Natural killer cell (primary cell): Measurements from ENCODE around the gene ZNF341. TPM values are rescaled to one million over a fixed set of nuclear protein-coding genes. Genes with fewer than 3 reads are reported as not detected.

ENCODE experiments used
- ATAC-seq, 3 donors: fragments of 150-1000 bp in 2 of 3; fragments of 200-7000 bp in 1 of 3; cut with Tn5 transposase; 1 replicate in 1 of 3; 2 replicates in 2 of 3; pipeline ENCODE4 v1.10.0; 2021; ENCODE audit warnings: mild to moderate bottlenecking in 2 of 3, moderate library complexity in 2 of 3
- DNase-seq, 2 donors: peaks; one replicate each; pipeline versions ENCODE4 v3.0.0 to v3.0.0-alpha.2; 2013 to 2021; ENCODE audit warnings: mixed read lengths in 1 of 2
- H3K27ac ChIP-seq: one replicate; pipeline ENCODE4 v1.5.1; 2013; ENCODE audit warnings: mild to moderate bottlenecking, low read length
- H3K27me3 ChIP-seq: one replicate; pipeline ENCODE4 v1.6.1; 2013; ENCODE audit warnings: low read length; ENCODE audit not compliant: control insufficient read depth, insufficient read depth
- H3K36me3 ChIP-seq: one replicate; pipeline ENCODE4 v1.6.1; 2013; ENCODE audit warnings: low read length; ENCODE audit not compliant: control insufficient read depth, insufficient read depth
- H3K4me1 ChIP-seq: one replicate; pipeline ENCODE4 v1.6.1; 2013; ENCODE audit warnings: low read length; ENCODE audit not compliant: control insufficient read depth, insufficient read depth
- H3K4me3 ChIP-seq: one replicate; pipeline ENCODE4 v1.5.1; 2013; ENCODE audit warnings: low read length
- H3K9me3 ChIP-seq: one replicate; pipeline ENCODE4 v1.6.1; 2013; ENCODE audit warnings: low read length; ENCODE audit not compliant: control insufficient read depth, insufficient read depth
- H3K27ac Mint-ChIP-seq, 2 donors: one replicate each; pipeline ENCODE4 v1.8.0; 2022; ENCODE audit warnings: mild to moderate bottlenecking in 2 of 2, mixed read lengths in 2 of 2, moderate library complexity in 1 of 2
- H3K27me3 Mint-ChIP-seq, 2 donors: one replicate each; pipeline ENCODE4 v1.8.0; 2022; ENCODE audit warnings: low read depth in 2 of 2, mixed read lengths in 2 of 2
- H3K36me3 Mint-ChIP-seq: one replicate; pipeline ENCODE4 v1.8.0; 2022; ENCODE audit warnings: mixed read lengths
- H3K4me1 Mint-ChIP-seq, 2 donors: one replicate each; pipeline ENCODE4 v1.8.0; 2022; ENCODE audit warnings: mixed read lengths in 2 of 2
- H3K4me3 Mint-ChIP-seq: one replicate; pipeline ENCODE4 v1.8.0; 2022; ENCODE audit warnings: mild to moderate bottlenecking, moderate library complexity, mixed read lengths
- H3K9me3 Mint-ChIP-seq, 2 donors: one replicate each; pipeline ENCODE4 v1.8.0; 2022; ENCODE audit warnings: mixed read lengths in 2 of 2
- WGBS: methylation state at CpG from one replicate; pipeline ENCODE4 v1.1.7; 2013; ENCODE audit warnings: missing lambda C conversion rate; ENCODE audit not compliant: insufficient coverage; 5-methylcytosine and 5-hydroxymethylcytosine counted together
- intact Hi-C: fragments of 100-400 bp; cut with micrococcal nuclease; formaldehyde crosslinking; loops from one replicate; pipeline ENCODE4 v1.14.2; 2022
- total RNA-seq, 4 donors: library from RNA; stranded (reverse); fragments of 120-200 nt in 1 of 4; gene quantifications; one replicate each; pipeline versions ENCODE4 v1.2.3 to v1.2.4, GENCODE V29; 2013 to 2022
- TF ChIP-seq, protein P1 (sequence below): fragments of 200-600 bp; IDR thresholded peaks from one replicate; pipeline ENCODE4 v1.8.0; 2022; ENCODE audit warnings: antibody characterized with exemption

Gene ZNF341
- total RNA-seq, 3 donors from 2014 or later (not counting 1 experiment from before 2014, with no cell fraction given), result 3.6 to 5.1 (median 4.3) TPM

GRCh38 chr20:33740189-33740588, 8.4 kb downstream of the ZNF341 start:
- H3K27ac ChIP-seq, result no peak overlapping the region
- H3K4me3 ChIP-seq, result no peak overlapping the region
- ATAC-seq, result no peak
- H3K36me3 ChIP-seq, result no peaks in the 10 kb centered on the region
- H3K27me3 ChIP-seq, result no peaks in the 10 kb centered on the region
- no peaks in the 10 kb centered on the region for H3K27me3 Mint-ChIP-seq
- WGBS, result 95% methylated on average over 1 of the region's 1 CpG
- H3K9me3 ChIP-seq, result peaks cover 10% of the 10 kb centered on the region
- no peaks in the 10 kb centered on the region for H3K4me1 Mint-ChIP-seq
- no peaks in the 10 kb centered on the region for H3K4me1 ChIP-seq
- H3K27ac Mint-ChIP-seq, result no peak overlapping the region
- intact Hi-C loops, result no loop called here
- no peak overlapping the region for H3K4me3 Mint-ChIP-seq
- TF ChIP-seq, protein P1, sequence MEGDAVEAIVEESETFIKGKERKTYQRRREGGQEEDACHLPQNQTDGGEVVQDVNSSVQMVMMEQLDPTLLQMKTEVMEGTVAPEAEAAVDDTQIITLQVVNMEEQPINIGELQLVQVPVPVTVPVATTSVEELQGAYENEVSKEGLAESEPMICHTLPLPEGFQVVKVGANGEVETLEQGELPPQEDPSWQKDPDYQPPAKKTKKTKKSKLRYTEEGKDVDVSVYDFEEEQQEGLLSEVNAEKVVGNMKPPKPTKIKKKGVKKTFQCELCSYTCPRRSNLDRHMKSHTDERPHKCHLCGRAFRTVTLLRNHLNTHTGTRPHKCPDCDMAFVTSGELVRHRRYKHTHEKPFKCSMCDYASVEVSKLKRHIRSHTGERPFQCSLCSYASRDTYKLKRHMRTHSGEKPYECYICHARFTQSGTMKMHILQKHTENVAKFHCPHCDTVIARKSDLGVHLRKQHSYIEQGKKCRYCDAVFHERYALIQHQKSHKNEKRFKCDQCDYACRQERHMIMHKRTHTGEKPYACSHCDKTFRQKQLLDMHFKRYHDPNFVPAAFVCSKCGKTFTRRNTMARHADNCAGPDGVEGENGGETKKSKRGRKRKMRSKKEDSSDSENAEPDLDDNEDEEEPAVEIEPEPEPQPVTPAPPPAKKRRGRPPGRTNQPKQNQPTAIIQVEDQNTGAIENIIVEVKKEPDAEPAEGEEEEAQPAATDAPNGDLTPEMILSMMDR, result no peak
- DNase-seq, result no peak
- peaks cover 4 to 8% of the 10 kb centered on the region in 2 donors for H3K9me3 Mint-ChIP-seq
- H3K36me3 Mint-ChIP-seq, result no peaks in the 10 kb centered on the region

GRCh38 chr20:33744181-33744580, 12.4 kb downstream of the ZNF341 start:
- Mint-ChIP-seq H3K27me3 (no peaks in the 10 kb centered on the region), H3K36me3 (no peaks in the 10 kb centered on the region), H3K9me3 (no peaks in the 10 kb centered on the region), H3K4me3 (no peak overlapping the region), H3K27ac (no peak overlapping the region), H3K4me1 (no peaks in the 10 kb centered on the region)
- Histone ChIP-seq H3K27me3 (no peaks in the 10 kb centered on the region), H3K4me1 (no peaks in the 10 kb centered on the region), H3K4me3 (no peak overlapping the region), H3K9me3 (no peaks in the 10 kb centered on the region), H3K36me3 (peaks cover 2% of the 10 kb centered on the region), H3K27ac (no peak overlapping the region)
- TF ChIP-seq, protein P1, result no peak
- ATAC-seq (no peak), DNase-seq (no peak)
- intact Hi-C loops, result no loop called here
- 91% methylated on average over 3 of the region's 3 CpGs for WGBS

DNA sequence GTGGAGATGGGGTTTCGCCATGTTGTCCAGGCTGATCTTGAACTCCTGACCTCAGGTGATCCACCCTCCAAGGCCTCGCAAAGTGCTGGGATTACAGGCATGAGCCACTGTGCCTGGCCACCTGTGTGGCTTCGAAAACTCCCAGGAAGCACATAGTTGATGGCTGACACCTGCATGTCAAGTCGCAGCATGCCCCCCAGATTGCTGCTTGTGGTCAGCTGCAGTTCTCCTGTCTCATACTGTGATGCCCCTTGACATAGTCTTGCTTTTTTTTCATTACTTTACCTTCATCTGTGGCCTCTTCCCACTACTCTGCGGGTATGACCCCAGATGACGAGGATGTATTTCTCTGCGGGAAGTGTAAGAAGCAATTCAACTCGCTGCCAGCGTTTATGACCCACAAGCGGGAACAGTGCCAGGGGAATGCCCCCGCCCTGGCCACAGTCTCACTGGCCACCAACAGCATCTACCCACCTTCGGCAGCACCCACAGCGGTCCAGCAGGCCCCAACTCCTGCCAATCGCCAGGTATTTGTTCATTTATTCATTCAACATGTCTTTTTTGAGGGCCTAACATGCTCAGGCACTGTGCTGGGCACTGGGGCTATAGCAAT, 13.1 kb downstream of the ZNF341 start:
- TF ChIP-seq, protein P1, result no peak
- no peak overlapping the region for H3K27ac Mint-ChIP-seq
- intact Hi-C loops, result no loop called here

More for the DNA sequence above, 13.1 kb downstream of the ZNF341 start:
- DNase-seq, result no peak
- 97% methylated on average over 14 of the region's 14 CpGs for WGBS
- H3K4me3 ChIP-seq, result no peak overlapping the region
- no peaks in the 10 kb centered on the region for H3K9me3 Mint-ChIP-seq
- ATAC-seq, result no peak
- no peaks in the 10 kb centered on the region for H3K36me3 Mint-ChIP-seq
- no peaks in the 10 kb centered on the region for H3K9me3 ChIP-seq
- no peaks in the 10 kb centered on the region for H3K27me3 ChIP-seq
- H3K4me1 ChIP-seq, result no peaks in the 10 kb centered on the region
- H3K4me1 Mint-ChIP-seq, result no peaks in the 10 kb centered on the region
- peaks cover 2% of the 10 kb centered on the region for H3K36me3 ChIP-seq
- H3K27ac ChIP-seq, result no peak overlapping the region
- no peak overlapping the region for H3K4me3 Mint-ChIP-seq
- H3K27me3 Mint-ChIP-seq, result no peaks in the 10 kb centered on the region
